Keratinocyte (primary cell): ENCODE data around the gene ENO4. TPM values are rescaled to one million over a fixed set of nuclear protein-coding genes. Genes with fewer than 3 reads are reported as not detected.

ENCODE experiments used
- DNase-seq: peaks from one replicate; pipeline ENCODE4 v3.0.0-alpha.2; 2011; ENCODE audit warnings: low read depth, missing footprints, low spot score
- FAIRE-seq: peaks from 2 replicates; lab custom pipeline; 2011; peaks lifted over from hg19 to GRCh38; lab: Jason Lieb, UNC
- H2AFZ ChIP-seq: 2 replicates; pipeline ENCODE4 v1.6.0; 2012; ENCODE audit warnings: low read length, control low read depth, inconsistent platforms; ENCODE audit not compliant: control insufficient read depth
- H3K27ac ChIP-seq: 2 replicates; pipeline ENCODE4 v1.5.1; 2011; ENCODE audit warnings: low read length; ENCODE audit not compliant: control insufficient read depth, insufficient read depth
- H3K27me3 ChIP-seq: 3 replicates; pipeline ENCODE4 v1.6.0; 2011; ENCODE audit warnings: low read length; ENCODE audit not compliant: control insufficient read depth, insufficient read depth; ENCODE audit errors: extremely low read depth
- H3K36me3 ChIP-seq, 2 experiments: 2 replicates in 1 of 2; 3 replicates in 1 of 2; pipeline ENCODE4 v1.5.1; 2011; ENCODE audit warnings: low read length in 2 of 2, mild to moderate bottlenecking in 1 of 2; ENCODE audit not compliant: control insufficient read depth in 2 of 2, insufficient read depth in 2 of 2; ENCODE audit errors: extremely low read depth in 1 of 2
- H3K4me1 ChIP-seq: 3 replicates; pipeline ENCODE4 v1.5.1; 2011; ENCODE audit warnings: low read length; ENCODE audit not compliant: control insufficient read depth, insufficient read depth; ENCODE audit errors: extremely low read depth
- H3K4me2 ChIP-seq: 3 replicates; pipeline ENCODE4 v1.6.0; 2011; ENCODE audit warnings: low read depth, low read length; ENCODE audit not compliant: control insufficient read depth, insufficient read depth; ENCODE audit errors: extremely low read depth
- H3K4me3 ChIP-seq, 3 experiments: fragments of 200-600 bp in 1 of 3; sonication (generic) in 1 of 3; 2 replicates in 2 of 3; 3 replicates in 1 of 3; pipeline ENCODE4 v1.5.1; 2011 to 2016; ENCODE audit warnings: low read length in 3 of 3, mild to moderate bottlenecking in 3 of 3, control low read depth in 2 of 3, inconsistent platforms in 1 of 3, low read depth in 1 of 3, mixed read lengths in 1 of 3, mixed run types in 1 of 3, moderate library complexity in 1 of 3; ENCODE audit not compliant: control insufficient read depth in 2 of 3, insufficient read depth in 2 of 3; ENCODE audit errors: extremely low read depth in 1 of 3
- H3K79me2 ChIP-seq: 2 replicates; pipeline ENCODE4 v1.6.0; 2012; ENCODE audit warnings: low read length; ENCODE audit not compliant: control insufficient read depth, insufficient read depth
- H3K9ac ChIP-seq: 3 replicates; pipeline ENCODE4 v1.6.0; 2011; ENCODE audit warnings: low read length; ENCODE audit not compliant: control insufficient read depth, insufficient read depth; ENCODE audit errors: extremely low read depth
- H3K9me1 ChIP-seq: 3 replicates; pipeline ENCODE4 v1.6.0; 2011; ENCODE audit warnings: low read length; ENCODE audit not compliant: control insufficient read depth, insufficient read depth; ENCODE audit errors: extremely low read depth
- H3K9me3 ChIP-seq: 2 replicates; pipeline ENCODE4 v1.5.1; 2012; ENCODE audit warnings: low read depth, low read length; ENCODE audit not compliant: control insufficient read depth
- H4K20me1 ChIP-seq: 3 replicates; pipeline ENCODE4 v1.6.0; 2011; ENCODE audit warnings: low read length; ENCODE audit not compliant: control insufficient read depth, insufficient read depth; ENCODE audit errors: extremely low read depth
- EZH2 ChIP-seq: IDR thresholded peaks from one replicate; pipeline ENCODE4 v1.6.1; 2012; ENCODE audit warnings: inconsistent platforms, mild to moderate bottlenecking, low read length, moderate library complexity
- dilution Hi-C: fragments of 300-500 bp; cut with MboI; formaldehyde crosslinking; loops from one replicate; pipeline ENCODE4 v1.7.0; 2020; ENCODE audit warnings: low sequenced_read_pairs; ENCODE audit not compliant: extremely low pct_ligation_motif_present
- polyA plus RNA-seq, 5 experiments: library from polyadenylated mRNA; depleted of rRNA in 3 of 5; stranded (reverse) in 3 of 5; stranded (forward) in 1 of 5; unstranded in 1 of 5; fragments of >200 nt; gene quantifications; 1 replicate in 1 of 5; 2 replicates in 3 of 5; 3 replicates in 1 of 5; pipeline versions ENCODE4 v1.2.1 to v1.2.3, GENCODE V29; 2011 to 2012; ENCODE audit warnings: missing spikeins in 2 of 5, low read depth in 1 of 5, low replicate concordance in 1 of 5
- TF ChIP-seq, protein P1 (sequence below), 3 experiments: IDR thresholded peaks in 1 of 3; conservative IDR thresholded peaks in 1 of 3; optimal IDR thresholded peaks in 1 of 3; 2 replicates in 2 of 3; 3 replicates in 1 of 3; pipeline versions ENCODE3 to v1.5.1; 2011; ENCODE audit warnings: low read length in 3 of 3, mild to moderate bottlenecking in 3 of 3, moderate library complexity in 2 of 3, control low read depth in 1 of 3, inconsistent platforms in 1 of 3; ENCODE audit not compliant: insufficient read depth in 2 of 3; ENCODE audit errors: extremely low read depth in 1 of 3

The ENO4 gene
- polyA plus RNA-seq, 1 donor (not counting 4 experiments of a cell fraction or from before 2014, with no cell fraction given), result 0.35 TPM

DNA sequence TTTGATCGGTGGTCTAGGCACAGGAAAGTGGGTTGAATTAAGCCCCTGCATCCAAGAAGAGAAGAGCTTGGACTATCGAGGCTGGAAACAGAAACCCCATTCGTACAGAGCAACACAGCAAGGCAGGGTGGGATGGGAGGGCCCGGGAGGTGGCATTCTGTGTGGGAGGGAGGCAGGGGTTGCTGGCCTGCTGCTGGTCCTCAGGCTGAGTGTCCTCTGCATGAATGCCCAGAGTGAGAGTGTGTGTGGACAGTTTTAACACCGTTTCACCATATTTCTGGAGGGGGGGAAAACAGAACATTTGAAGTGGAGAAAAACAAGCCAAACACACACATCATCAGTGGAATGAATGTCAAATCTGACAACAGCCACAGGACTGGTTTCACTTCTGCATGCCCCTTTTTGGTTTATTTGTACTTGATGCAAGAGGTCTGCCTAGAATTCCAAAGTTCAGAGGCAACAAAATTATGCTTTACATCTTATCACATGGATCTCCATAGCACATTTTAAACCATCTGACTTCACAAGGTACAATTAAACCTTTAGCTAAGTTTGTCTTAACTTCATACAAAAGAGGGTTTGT lies 11.1 kb upstream of the ENO4 start:
- H3K4me2 ChIP-seq, result no peak overlapping the region
- TF ChIP-seq, protein P1, sequence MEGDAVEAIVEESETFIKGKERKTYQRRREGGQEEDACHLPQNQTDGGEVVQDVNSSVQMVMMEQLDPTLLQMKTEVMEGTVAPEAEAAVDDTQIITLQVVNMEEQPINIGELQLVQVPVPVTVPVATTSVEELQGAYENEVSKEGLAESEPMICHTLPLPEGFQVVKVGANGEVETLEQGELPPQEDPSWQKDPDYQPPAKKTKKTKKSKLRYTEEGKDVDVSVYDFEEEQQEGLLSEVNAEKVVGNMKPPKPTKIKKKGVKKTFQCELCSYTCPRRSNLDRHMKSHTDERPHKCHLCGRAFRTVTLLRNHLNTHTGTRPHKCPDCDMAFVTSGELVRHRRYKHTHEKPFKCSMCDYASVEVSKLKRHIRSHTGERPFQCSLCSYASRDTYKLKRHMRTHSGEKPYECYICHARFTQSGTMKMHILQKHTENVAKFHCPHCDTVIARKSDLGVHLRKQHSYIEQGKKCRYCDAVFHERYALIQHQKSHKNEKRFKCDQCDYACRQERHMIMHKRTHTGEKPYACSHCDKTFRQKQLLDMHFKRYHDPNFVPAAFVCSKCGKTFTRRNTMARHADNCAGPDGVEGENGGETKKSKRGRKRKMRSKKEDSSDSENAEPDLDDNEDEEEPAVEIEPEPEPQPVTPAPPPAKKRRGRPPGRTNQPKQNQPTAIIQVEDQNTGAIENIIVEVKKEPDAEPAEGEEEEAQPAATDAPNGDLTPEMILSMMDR (optimal IDR thresholded peaks at IDR 0.05 in 1 of 3, IDR thresholded peaks at IDR 0.05 in 1 of 3, conservative IDR thresholded peaks at IDR 0.05 in 1 of 3; ENCODE audit: extremely low read depth in 1 of 3, insufficient read depth in 2 of 3, low read length in 3 of 3), result no peak
- no peak for TF ChIP-seq EZH2
- no peaks in the 10 kb centered on the region for H4K20me1 ChIP-seq
- H3K9me3 ChIP-seq, result no peaks in the 10 kb centered on the region
- no peak overlapping the region for H2AFZ ChIP-seq
- FAIRE-seq (no peak), DNase-seq (no peak)
- no peak overlapping the region for H3K9ac ChIP-seq
- no peaks in the 10 kb centered on the region for H3K9me1 ChIP-seq
- H3K27ac ChIP-seq, result no peak overlapping the region
- dilution Hi-C loops, result no loop called here
- H3K4me3 ChIP-seq, result no peak overlapping the region
- no peaks in the 10 kb centered on the region for H3K79me2 ChIP-seq
- H3K4me1 ChIP-seq, result no peaks in the 10 kb centered on the region
- no peaks in the 10 kb centered on the region for H3K27me3 ChIP-seq
- peaks cover 0 to 3% of the 10 kb centered on the region in 2 experiments for H3K36me3 ChIP-seq

DNA sequence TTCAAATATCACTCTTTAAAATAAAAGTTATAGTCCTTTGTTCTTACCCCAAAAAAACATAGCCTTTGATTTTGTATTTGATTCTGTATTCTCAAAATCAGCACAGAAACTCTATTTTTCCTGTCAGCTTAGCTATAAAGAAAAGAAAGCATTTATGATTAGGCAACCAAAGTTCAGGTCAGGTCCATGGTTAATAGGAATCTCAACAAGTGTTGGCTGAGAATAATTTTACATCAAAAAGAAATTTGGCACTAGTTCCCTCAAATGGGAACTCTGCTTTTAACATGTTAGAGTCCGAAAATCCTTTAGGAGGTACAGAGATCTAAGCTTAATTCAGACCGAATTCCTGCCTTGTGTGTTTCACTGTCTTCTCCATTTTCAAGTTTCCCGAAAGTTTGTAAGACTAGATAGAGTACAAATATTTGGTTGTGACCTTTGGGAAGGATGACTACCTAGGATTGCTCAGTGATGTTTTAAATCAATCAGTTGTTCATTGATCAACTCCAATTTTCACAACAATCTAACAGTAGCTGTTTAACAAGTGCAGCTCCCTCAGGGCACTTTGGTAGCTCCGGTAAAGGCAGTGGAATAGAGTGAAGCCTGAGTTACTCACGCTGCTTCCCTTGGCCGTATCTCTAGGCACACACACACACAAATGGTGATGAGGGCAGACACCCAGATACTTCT lies 8.8 kb upstream of the ENO4 start:
- Histone ChIP-seq H3K4me3 (no peak overlapping the region), H3K27me3 (no peaks in the 10 kb centered on the region), H4K20me1 (no peaks in the 10 kb centered on the region), H3K9me3 (no peaks in the 10 kb centered on the region), H3K79me2 (no peaks in the 10 kb centered on the region), H3K36me3 (no peaks in the 10 kb centered on the region), H3K4me1 (no peaks in the 10 kb centered on the region), H2AFZ (no peak overlapping the region), H3K27ac (no peak overlapping the region), H3K9me1 (no peaks in the 10 kb centered on the region), H3K4me2 (no peak overlapping the region), H3K9ac (no peak overlapping the region)
- TF ChIP-seq, protein P1 (optimal IDR thresholded peaks at IDR 0.05 in 1 of 3, IDR thresholded peaks at IDR 0.05 in 1 of 3, conservative IDR thresholded peaks at IDR 0.05 in 1 of 3; ENCODE audit: extremely low read depth in 1 of 3, insufficient read depth in 2 of 3, low read length in 3 of 3), result no peak
- no peak for TF ChIP-seq EZH2
- no peak for FAIRE-seq
- dilution Hi-C loops, result no loop called here
- DNase-seq, result no peak
